Measurements from ENCODE around the gene FYB1.
"Not testable (repeated sequence)": the region's sequence is repeated elsewhere in the genome, so short reads cannot be mapped to it uniquely, and the experiment has no call there.

FYB1 gene

GRCh38 chr5:39187831-39188731 lies 31.3 kb downstream of the FYB1 start:
- Histone ChIP-seq H3K9me3 (no peaks in the 10 kb centered on the region), H3K36me3 (no peaks in the 10 kb centered on the region), H3K4me1 (no peaks in the 10 kb centered on the region), H3K4me3 (ENCODE audit: low read depth, low read length) (no peak overlapping the region), H3K27me3 (peaks cover 23% of the 10 kb centered on the region)
- TF ChIP-seq, protein P1, sequence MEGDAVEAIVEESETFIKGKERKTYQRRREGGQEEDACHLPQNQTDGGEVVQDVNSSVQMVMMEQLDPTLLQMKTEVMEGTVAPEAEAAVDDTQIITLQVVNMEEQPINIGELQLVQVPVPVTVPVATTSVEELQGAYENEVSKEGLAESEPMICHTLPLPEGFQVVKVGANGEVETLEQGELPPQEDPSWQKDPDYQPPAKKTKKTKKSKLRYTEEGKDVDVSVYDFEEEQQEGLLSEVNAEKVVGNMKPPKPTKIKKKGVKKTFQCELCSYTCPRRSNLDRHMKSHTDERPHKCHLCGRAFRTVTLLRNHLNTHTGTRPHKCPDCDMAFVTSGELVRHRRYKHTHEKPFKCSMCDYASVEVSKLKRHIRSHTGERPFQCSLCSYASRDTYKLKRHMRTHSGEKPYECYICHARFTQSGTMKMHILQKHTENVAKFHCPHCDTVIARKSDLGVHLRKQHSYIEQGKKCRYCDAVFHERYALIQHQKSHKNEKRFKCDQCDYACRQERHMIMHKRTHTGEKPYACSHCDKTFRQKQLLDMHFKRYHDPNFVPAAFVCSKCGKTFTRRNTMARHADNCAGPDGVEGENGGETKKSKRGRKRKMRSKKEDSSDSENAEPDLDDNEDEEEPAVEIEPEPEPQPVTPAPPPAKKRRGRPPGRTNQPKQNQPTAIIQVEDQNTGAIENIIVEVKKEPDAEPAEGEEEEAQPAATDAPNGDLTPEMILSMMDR (IDR thresholded peaks at IDR 0.05; ENCODE audit: low read depth, low read length) = no peak
- no peak for DNase-seq

- DNase-seq = no peak
- Histone ChIP-seq H3K4me1 (no peaks in the 10 kb centered on the region), H3K4me3 (ENCODE audit: low read depth, low read length) (no peak overlapping the region)
These were observed 32.4 kb downstream of the FYB1 start for GRCh38 chr5:39186722-39187539.

GRCh38 chr5:39186289-39186688 lies 33.1 kb downstream of the FYB1 start:
- TF ChIP-seq, protein P1 (IDR thresholded peaks at IDR 0.05; ENCODE audit: low read depth, low read length) = no peak
- Histone ChIP-seq H3K4me3 (ENCODE audit: low read depth, low read length) (no peak overlapping the region), H3K36me3 (no peaks in the 10 kb centered on the region), H3K9me3 (no peaks in the 10 kb centered on the region), H3K4me1 (no peaks in the 10 kb centered on the region), H3K27me3 (peaks cover 14% of the 10 kb centered on the region)
- DNase-seq = no peak

More at GRCh38 chr5:39186722-39187539, 32.4 kb downstream of the FYB1 start:
- Histone ChIP-seq H3K9me3 (no peaks in the 10 kb centered on the region), H3K36me3 (no peaks in the 10 kb centered on the region), H3K27me3 (peaks cover 20% of the 10 kb centered on the region)
- TF ChIP-seq, protein P1 (IDR thresholded peaks at IDR 0.05; ENCODE audit: low read depth, low read length) = no peak

DNA sequence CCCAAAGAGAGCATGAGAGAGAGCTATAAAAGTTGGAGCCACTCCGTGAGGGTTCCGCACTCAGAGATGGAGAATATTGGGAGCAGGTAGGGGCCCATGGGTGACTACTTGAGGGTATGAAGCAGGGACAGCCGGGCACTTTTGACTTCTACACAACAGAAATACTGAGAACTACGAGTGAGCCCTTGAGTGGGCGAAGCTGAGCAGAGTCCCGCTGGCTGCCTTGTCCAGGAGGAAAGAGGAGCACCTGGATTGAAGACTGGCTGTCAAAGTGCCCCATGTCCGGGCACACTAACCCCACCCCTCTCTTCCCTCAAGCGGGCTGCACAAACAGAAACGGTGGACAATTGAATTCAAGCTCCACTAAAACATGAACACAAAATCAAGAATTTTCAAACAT lies 33.6 kb downstream of the FYB1 start:
- DNase-seq = no peak
- Histone ChIP-seq H3K4me1 (no peaks in the 10 kb centered on the region), H3K27me3 (peaks cover 10% of the 10 kb centered on the region), H3K36me3 (no peaks in the 10 kb centered on the region), H3K9me3 (no peaks in the 10 kb centered on the region), H3K4me3 (ENCODE audit: low read depth, low read length) (no peak overlapping the region)
- TF ChIP-seq, protein P1 (IDR thresholded peaks at IDR 0.05; ENCODE audit: low read depth, low read length) = no peak

- DNase-seq; H3K36me3 ChIP-seq; H3K4me3 ChIP-seq (ENCODE audit: low read depth, low read length); H3K9me3 ChIP-seq; H3K4me1 ChIP-seq: not testable (repeated sequence)
- peaks cover 11% of the 10 kb centered on the region for H3K27me3 ChIP-seq
These were observed 39.8 kb downstream of the FYB1 start for GRCh38 chr5:39179561-39179960.

DNA sequence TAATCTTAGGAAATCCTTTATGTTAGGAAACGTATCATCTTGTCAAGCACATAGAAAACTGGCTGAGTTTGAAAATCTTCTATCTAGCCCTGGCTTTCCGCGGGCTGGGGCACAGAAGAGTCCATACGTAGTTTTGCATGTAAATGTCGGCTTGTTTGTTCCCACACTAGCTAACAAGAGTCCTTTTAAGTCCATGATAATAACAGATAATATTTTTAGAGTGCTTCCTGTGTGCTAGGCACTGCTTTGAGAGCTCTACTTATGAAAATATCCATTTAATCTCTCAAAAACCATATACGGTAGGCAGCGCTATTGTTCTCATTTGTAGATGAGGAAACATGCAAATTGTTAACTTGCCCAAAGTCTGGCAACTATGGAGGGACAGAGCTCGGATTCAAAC lies 40.5 kb downstream of the FYB1 start:
- no peaks in the 10 kb centered on the region for H3K4me1 ChIP-seq
- DNase-seq = no peak
- H3K9me3 ChIP-seq = no peaks in the 10 kb centered on the region
- no peak overlapping the region for H3K4me3 ChIP-seq (ENCODE audit: low read depth, low read length)
- no peaks in the 10 kb centered on the region for H3K36me3 ChIP-seq
- peaks cover 11% of the 10 kb centered on the region for H3K27me3 ChIP-seq
- TF ChIP-seq, protein P1 (IDR thresholded peaks at IDR 0.05; ENCODE audit: low read depth, low read length) = no peak
